CD4-positive, alpha-beta T cell (primary cell): ENCODE data around the gene CEACAM16. TPM values are rescaled to one million over a fixed set of nuclear protein-coding genes. Genes with fewer than 3 reads are reported as not detected.

Experiments
- ATAC-seq: fragments of 200-7000 bp; cut with Tn5 transposase; one replicate; pipeline ENCODE4 v1.10.0; 2022; ENCODE audit warnings: mild to moderate bottlenecking; ENCODE audit not compliant: poor library complexity
- CTCF ChIA-PET: fragments of 350-600 bp; sonication (Branson Sonifier 250); formaldehyde crosslinking; loops from one replicate; lab custom pipeline; 2021; ENCODE audit warnings: antibody characterized with exemption, inconsistent platforms; lab: Charles Lee
- POLR2A ChIA-PET: fragments of 350-600 bp; sonication (Branson Sonifier 250); formaldehyde crosslinking; loops from one replicate; lab custom pipeline; 2021; ENCODE audit warnings: antibody characterized with exemption, inconsistent platforms; lab: Charles Lee
- DNase-seq, 14 experiments: peaks; one replicate each; pipeline ENCODE4 v3.0.0-alpha.2; 2013 to 2020; ENCODE audit warnings: mixed read lengths in 2 of 14
- H3K27ac ChIP-seq, 2 donors: one replicate each; pipeline versions ENCODE4 v1.5.1 to v1.7.0; 2013; ENCODE audit warnings: low read length in 2 of 2, low read depth in 1 of 2, mild to moderate bottlenecking in 1 of 2
- H3K27me3 ChIP-seq, 2 experiments: 1 replicate in 1 of 2; 2 replicates in 1 of 2; pipeline versions ENCODE4 v1.6.1 to v1.7.0; 2013; ENCODE audit warnings: low read length in 2 of 2, control low read depth in 1 of 2, mild to moderate bottlenecking in 1 of 2, moderate library complexity in 1 of 2; ENCODE audit not compliant: insufficient read depth in 2 of 2, control insufficient read depth in 1 of 2
- H3K36me3 ChIP-seq: one replicate; pipeline ENCODE4 v1.6.1; 2013; ENCODE audit warnings: low read length, control low read depth; ENCODE audit not compliant: insufficient read depth
- H3K4me1 ChIP-seq: one replicate; pipeline ENCODE4 v1.6.1; 2013; ENCODE audit warnings: low read length, control low read depth; ENCODE audit not compliant: insufficient read depth
- H3K4me3 ChIP-seq: one replicate; pipeline ENCODE4 v1.5.1; 2013; ENCODE audit warnings: mild to moderate bottlenecking, low read length, moderate library complexity
- H3K9me3 ChIP-seq, 2 experiments: 1 replicate in 1 of 2; 2 replicates in 1 of 2; pipeline versions ENCODE4 v1.6.1 to v1.7.0; 2013; ENCODE audit warnings: low read length in 2 of 2, mild to moderate bottlenecking in 2 of 2, control low read depth in 1 of 2, moderate library complexity in 1 of 2; ENCODE audit not compliant: control insufficient read depth in 1 of 2, insufficient read depth in 1 of 2
- H3K27ac Mint-ChIP-seq: one replicate; pipeline ENCODE4 v1.8.0; 2020; ENCODE audit warnings: mixed read lengths
- H3K27me3 Mint-ChIP-seq: one replicate; pipeline ENCODE4 v1.8.0; 2021; ENCODE audit warnings: mixed read lengths
- H3K36me3 Mint-ChIP-seq: one replicate; pipeline ENCODE4 v1.8.0; 2021; ENCODE audit warnings: low read depth, mixed read lengths
- H3K4me1 Mint-ChIP-seq: one replicate; pipeline ENCODE4 v1.8.0; 2021; ENCODE audit warnings: low read depth, mixed read lengths
- H3K4me3 Mint-ChIP-seq: one replicate; pipeline ENCODE4 v1.8.0; 2020; ENCODE audit warnings: mild to moderate bottlenecking, mixed read lengths
- H3K9me3 Mint-ChIP-seq: one replicate; pipeline ENCODE4 v1.8.0; 2020; ENCODE audit warnings: mixed read lengths
- CTCF ChIP-seq: fragments of 200-600 bp; IDR thresholded peaks from one replicate; pipeline ENCODE4 v1.8.0; 2022; ENCODE audit warnings: antibody characterized with exemption, mild to moderate bottlenecking
- intact Hi-C, 2 experiments: fragments of 100-400 bp; cut with DNase I in 1 of 2; cut with micrococcal nuclease in 1 of 2; formaldehyde crosslinking; loops; one replicate each; pipeline versions ENCODE4 v1.15.1 to v1.9.0; 2023 to 2025; cut with DNase I, micrococcal nuclease
- total RNA-seq, 174 experiments: library from RNA in 2 of 174; stranded (reverse) in 2 of 174; gene quantifications; one replicate each; pipeline ENCODE4 v1.2.3 and lab custom pipeline; 2021 to 2026

Gene CEACAM16
- total RNA-seq, 2 experiments from 2014 or later, result not detected

GRCh38 chr19:44697670-44698034, 1.3 kb upstream of the CEACAM16 start:
- H3K9me3 Mint-ChIP-seq, result no peaks in the 10 kb centered on the region
- no peak overlapping the region for H3K4me3 Mint-ChIP-seq
- no peak overlapping the region for H3K27ac Mint-ChIP-seq

GRCh38 chr19:44700547-44700946, 1.6 kb downstream of the CEACAM16 start:
- Mint-ChIP-seq H3K4me3 (no peak overlapping the region), H3K36me3 (no peaks in the 10 kb centered on the region), H3K27me3 (peaks cover 5% of the 10 kb centered on the region), H3K4me1 (no peaks in the 10 kb centered on the region), H3K9me3 (no peaks in the 10 kb centered on the region), H3K27ac (no peak overlapping the region)
- ChIA-PET POLR2A (no interaction called here), CTCF (no interaction called here)
- no peaks in the 10 kb centered on the region for H3K36me3 ChIP-seq
- DNase-seq (no peak), ATAC-seq (no peak)
- H3K4me3 ChIP-seq, result no peak overlapping the region
- peaks cover 0 to 5% of the 10 kb centered on the region in 2 experiments for H3K9me3 ChIP-seq
- H3K27me3 ChIP-seq, result no peaks in the 10 kb centered on the region
- no peak for TF ChIP-seq CTCF
- intact Hi-C loops, result no loop called here
- no peak overlapping the region for H3K27ac ChIP-seq
- H3K4me1 ChIP-seq, result no peaks in the 10 kb centered on the region

More at GRCh38 chr19:44697670-44698034, 1.3 kb upstream of the CEACAM16 start:
- peaks cover 5% of the 10 kb centered on the region for H3K27me3 Mint-ChIP-seq
- no peak for DNase-seq
- no peaks in the 10 kb centered on the region for H3K36me3 ChIP-seq
- no peak overlapping the region for H3K4me3 ChIP-seq
- POLR2A ChIA-PET, result no interaction called here
- no peaks in the 10 kb centered on the region for H3K36me3 Mint-ChIP-seq
- H3K4me1 ChIP-seq, result peaks cover 8% of the 10 kb centered on the region
- intact Hi-C loops, result no loop called here
- no peak overlapping the region for H3K27ac ChIP-seq
- H3K9me3 ChIP-seq, result peaks cover 0 to 5% of the 10 kb centered on the region in 2 experiments
- H3K4me1 Mint-ChIP-seq, result peaks cover 8% of the 10 kb centered on the region
- CTCF ChIA-PET, result no interaction called here
- no peaks in the 10 kb centered on the region for H3K27me3 ChIP-seq
- no peak for TF ChIP-seq CTCF
- no peak for ATAC-seq

GRCh38 chr19:44701228-44701627, 2.3 kb downstream of the CEACAM16 start:
- Histone ChIP-seq H3K4me1 (no peaks in the 10 kb centered on the region), H3K9me3 (peaks cover 0 to 5% of the 10 kb centered on the region in 2 experiments), H3K27me3 (no peaks in the 10 kb centered on the region), H3K36me3 (no peaks in the 10 kb centered on the region), H3K4me3 (no peak overlapping the region), H3K27ac (no peak overlapping the region)
- H3K9me3 Mint-ChIP-seq, result no peaks in the 10 kb centered on the region
- ATAC-seq (no peak), DNase-seq (no peak)
- POLR2A ChIA-PET, result no interaction called here
- no peaks in the 10 kb centered on the region for H3K36me3 Mint-ChIP-seq
- H3K4me1 Mint-ChIP-seq, result no peaks in the 10 kb centered on the region
- H3K27ac Mint-ChIP-seq, result no peak overlapping the region
- CTCF ChIA-PET, result no interaction called here
- no peak for TF ChIP-seq CTCF
- H3K4me3 Mint-ChIP-seq, result no peak overlapping the region
- intact Hi-C loops, result no loop called here
- H3K27me3 Mint-ChIP-seq, result peaks cover 5% of the 10 kb centered on the region
